Measurements from ENCODE around the gene SCYL2.

Gene SCYL2

DNA sequence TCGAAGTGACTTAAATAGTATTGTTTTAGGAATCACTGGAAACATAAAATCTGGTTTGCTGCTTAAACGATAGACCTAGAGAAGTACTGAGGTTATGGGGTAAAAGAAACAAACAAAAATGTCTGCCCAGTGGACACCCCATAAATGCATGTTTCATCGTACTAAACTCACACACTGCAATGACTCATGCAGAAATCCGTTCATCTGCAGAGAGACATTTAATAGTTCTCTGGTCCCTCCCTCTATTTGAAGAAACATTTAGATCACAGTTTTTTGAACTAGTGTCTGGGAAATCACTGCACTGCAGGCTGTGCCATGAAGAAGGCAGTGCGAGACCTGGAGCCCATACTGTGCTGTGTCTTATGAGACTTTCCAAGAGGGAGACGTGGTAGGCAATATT, 115.4 kb downstream of the SCYL2 start:
- DNase-seq, result no peak

DNA sequence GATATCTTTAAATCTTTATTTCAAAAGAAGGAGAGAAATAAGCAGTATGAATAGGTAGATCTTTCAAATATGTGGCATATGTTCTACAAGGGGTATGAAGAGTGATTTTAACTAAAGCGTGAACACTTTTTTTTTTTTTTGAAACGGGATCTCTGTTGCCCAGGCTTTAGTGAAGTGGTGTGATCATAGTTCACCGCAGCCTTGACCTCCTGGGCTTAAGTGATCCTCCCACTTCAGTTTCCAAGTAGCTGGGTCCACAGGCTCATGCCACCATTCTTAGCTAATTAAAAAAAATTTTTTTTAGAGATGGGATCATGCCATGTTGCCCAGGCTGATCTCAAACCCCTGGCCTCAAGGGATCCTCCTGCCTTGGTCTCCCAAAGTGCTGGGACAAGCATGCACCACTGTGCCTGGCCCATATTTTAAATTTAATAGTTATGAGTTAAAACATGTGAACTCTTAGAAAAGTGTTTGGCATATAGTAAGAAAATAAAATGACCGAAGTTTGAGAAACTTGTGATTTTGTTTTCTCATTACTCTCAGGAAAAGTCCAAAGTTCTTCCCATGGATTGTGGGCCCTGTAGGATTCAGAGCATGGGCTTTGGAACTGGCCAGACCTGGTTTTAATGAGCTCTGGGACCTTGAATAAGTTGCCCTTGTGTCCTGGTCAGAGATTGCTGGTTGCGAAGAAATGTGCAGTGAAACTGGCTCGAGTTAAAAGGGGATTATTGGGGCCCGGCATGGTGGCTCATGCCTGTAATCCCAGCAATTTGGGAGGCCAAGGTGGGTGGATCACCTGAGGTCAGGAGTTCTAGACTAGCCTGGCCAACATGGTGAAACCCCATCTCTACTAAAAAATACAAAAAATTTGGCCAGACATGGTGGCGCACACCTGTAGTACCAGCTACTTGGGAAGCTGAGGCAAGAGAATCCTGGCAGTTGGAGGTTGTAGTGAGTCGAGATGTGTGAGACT, 116.9 kb downstream of the SCYL2 start:
- DNase-seq, result no peak

DNA sequence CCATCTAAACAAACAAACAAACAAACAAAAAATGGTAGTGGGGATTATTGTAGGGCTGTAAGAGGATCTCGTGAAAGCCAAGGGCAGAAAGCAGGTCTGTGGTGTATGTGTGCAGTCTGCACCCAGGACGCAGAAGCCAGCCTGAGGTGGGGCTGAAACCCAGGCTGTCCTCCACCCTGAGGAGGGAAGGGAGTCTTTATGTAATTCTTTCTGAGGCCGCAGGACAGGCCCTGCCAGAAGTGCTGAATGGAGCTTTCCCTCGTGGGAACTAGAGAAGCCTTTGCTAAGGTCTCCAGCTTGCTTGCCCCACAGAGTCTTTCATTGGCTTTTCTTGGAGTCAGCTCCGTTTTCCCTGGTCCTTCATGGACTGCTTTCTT, 117.6 kb downstream of the SCYL2 start:
- DNase-seq, result no peak

DNA sequence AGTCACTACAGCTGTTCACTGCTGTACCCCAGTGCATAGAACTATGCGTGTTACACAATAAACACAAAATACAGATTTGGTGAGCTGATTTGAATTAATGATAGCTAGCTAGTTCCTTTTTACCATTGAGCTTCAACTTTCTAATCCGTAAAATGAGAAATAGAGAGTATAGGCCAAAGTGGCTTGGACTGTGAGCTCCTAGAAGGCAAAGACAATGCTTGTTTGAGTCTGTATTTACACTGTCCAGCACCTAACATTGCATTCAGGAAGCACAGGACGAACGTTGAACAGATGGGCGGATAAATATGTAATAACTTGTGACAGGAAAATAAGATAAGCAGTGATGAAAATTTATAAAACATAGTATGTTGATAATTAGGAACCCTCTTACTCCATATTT, 121.4 kb downstream of the SCYL2 start:
- DNase-seq, result no peak
